ENCODE data around the gene CYBC1.
"Not testable (repeated sequence)": the region's sequence is repeated elsewhere in the genome, so short reads cannot be mapped to it uniquely, and the experiment has no call there.

The CYBC1 gene

DNA sequence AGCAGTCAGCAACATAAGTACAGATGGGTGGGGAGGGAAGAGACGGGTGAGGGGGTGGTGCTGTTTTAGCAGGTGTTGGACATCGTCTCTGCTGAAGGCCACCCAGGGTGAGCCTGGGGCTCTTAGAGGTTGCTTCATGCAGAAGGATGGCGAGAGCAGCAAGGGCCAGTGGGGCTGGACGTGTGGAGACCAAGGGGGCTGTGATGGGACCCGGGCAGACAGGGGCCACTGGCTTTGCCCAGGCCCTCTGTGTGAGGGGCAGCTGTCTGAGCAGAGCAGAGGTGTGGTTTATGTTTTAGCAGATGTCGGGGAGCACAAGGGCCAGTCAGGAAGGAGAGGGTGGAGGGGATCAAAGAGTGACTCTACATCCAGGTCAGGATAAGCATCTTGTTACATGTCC, 12.8 kb upstream of the CYBC1 start:
- TF ChIP-seq, protein P1, sequence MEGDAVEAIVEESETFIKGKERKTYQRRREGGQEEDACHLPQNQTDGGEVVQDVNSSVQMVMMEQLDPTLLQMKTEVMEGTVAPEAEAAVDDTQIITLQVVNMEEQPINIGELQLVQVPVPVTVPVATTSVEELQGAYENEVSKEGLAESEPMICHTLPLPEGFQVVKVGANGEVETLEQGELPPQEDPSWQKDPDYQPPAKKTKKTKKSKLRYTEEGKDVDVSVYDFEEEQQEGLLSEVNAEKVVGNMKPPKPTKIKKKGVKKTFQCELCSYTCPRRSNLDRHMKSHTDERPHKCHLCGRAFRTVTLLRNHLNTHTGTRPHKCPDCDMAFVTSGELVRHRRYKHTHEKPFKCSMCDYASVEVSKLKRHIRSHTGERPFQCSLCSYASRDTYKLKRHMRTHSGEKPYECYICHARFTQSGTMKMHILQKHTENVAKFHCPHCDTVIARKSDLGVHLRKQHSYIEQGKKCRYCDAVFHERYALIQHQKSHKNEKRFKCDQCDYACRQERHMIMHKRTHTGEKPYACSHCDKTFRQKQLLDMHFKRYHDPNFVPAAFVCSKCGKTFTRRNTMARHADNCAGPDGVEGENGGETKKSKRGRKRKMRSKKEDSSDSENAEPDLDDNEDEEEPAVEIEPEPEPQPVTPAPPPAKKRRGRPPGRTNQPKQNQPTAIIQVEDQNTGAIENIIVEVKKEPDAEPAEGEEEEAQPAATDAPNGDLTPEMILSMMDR (IDR thresholded peaks at IDR 0.05; ENCODE audit: low read depth, low read length): no peak
- H3K4me3 ChIP-seq (ENCODE audit: low read depth, low read length): no peak overlapping the region

- TF ChIP-seq, protein P1 (IDR thresholded peaks at IDR 0.05; ENCODE audit: low read depth, low read length): no peak
- H3K4me3 ChIP-seq (ENCODE audit: low read depth, low read length): no peak overlapping the region
Observed at GRCh38 chr17:82461827-82462524, 11.4 kb upstream of the CYBC1 start.

GRCh38 chr17:82459936-82460335, 9.4 kb upstream of the CYBC1 start:
- H3K4me3 ChIP-seq (ENCODE audit: low read depth, low read length): not testable (repeated sequence)

DNA sequence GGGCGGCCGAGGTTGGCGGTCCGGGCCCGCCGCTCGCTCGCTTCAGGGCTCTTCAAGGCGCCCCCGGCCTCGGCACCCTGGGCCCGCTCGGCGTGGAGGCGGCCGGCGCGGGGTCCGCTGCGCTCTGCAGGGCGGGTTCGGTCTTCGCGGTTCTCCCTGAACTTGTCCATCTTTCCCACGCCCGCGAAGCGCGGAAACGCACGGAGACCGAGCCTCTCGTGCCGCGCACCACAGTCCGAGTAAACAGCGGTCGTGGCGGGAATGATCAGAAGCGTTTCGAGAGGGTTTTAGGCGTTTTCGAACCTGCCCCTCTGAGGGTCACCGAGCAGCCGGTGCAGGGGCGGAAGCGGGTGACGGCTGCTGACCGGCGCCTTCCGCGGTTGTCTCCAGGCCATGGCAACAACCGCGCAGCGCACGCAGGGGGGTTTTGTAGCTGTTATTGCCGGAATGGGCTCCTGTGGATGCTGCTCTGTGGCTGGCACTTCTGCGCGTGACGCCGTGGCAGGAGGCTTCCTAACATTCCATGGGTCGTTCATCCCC, 8.4 kb upstream of the CYBC1 start:
- TF ChIP-seq, protein P1 (IDR thresholded peaks at IDR 0.05; ENCODE audit: low read depth, low read length): no peak
- H3K4me3 ChIP-seq (ENCODE audit: low read depth, low read length): peak overlapping the region; percentile 85

DNA sequence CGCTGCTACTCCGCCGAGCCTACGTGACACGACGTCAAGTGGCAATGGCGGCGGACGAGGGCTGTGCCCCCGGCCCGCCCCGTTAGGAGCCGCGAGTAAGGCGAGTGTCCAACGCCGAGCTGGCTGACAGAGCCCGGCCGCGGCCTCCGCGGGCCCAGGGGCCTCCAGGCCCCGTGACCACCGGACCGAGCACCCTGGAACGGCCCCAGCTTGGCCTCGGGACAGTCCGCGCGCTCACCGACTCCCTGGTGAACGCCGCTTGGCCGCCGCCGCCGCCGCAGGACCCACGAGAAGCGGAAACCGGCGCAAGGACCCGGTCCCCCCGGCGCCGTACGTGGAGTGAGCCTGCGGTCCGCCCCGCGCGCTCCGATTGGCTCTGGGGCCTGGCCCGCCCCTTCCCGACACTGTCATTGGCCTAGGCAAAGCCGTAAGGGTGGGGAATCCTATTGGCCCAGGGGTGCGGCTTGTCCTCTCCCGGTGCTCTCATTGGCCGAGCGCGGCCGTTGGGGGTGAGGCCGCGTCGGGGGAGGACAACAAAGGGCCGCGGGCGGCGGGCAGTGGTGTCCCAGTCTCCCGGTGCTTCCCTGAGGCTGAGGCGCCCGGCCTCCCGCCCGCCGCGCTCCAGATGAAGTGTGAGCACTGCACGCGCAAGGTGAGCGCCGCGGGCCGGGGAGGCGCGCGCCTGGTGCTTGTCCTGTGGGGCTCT, 7.8 kb upstream of the CYBC1 start, which contains the start of gene NARF:
Gene NARF, plus strand, starts transcription at position 563 of the 706 bp plus-strand sequence. Its CDS starts 63 bp downstream, at position 626.
- H3K4me3 ChIP-seq (ENCODE audit: low read depth, low read length): peak within 1 kb of the TSS; percentile 85
- TF ChIP-seq, protein P1 (IDR thresholded peaks at IDR 0.05; ENCODE audit: low read depth, low read length): no peak

GRCh38 chr17:82457929-82458178, 7.3 kb upstream of the CYBC1 start:
- TF ChIP-seq, protein P1 (IDR thresholded peaks at IDR 0.05; ENCODE audit: low read depth, low read length): no peak
- peak overlapping the region; percentile 85 for H3K4me3 ChIP-seq (ENCODE audit: low read depth, low read length)

- TF ChIP-seq, protein P1 (IDR thresholded peaks at IDR 0.05; ENCODE audit: low read depth, low read length): no peak
- peak overlapping the region; percentile 85 for H3K4me3 ChIP-seq (ENCODE audit: low read depth, low read length)
Observed at GRCh38 chr17:82457073-82457928, 6.7 kb upstream of the CYBC1 start.

DNA sequence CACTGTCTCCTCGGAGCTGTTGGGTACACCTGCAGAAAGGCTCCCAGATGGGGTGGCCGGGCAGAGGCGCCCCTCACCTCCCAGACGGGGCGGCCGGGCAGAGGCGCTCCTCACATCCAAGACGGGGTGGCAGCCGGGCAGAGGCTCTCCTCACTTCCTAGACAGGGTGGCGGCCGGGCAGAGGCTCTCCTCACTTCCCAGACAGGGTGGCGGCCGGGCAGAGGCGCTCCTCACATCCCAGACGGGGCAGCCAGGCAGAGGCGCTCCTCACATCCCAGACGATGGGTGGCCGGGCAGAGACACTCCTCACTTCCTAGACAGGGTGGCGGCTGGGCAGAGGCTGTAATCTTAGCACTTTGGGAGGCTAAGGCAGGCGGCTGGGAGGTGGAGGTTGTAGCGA, 3.2 kb upstream of the CYBC1 start:
- H3K4me3 ChIP-seq (ENCODE audit: low read depth, low read length): not testable (repeated sequence)

GRCh38 chr17:82453151-82453550, 2.6 kb upstream of the CYBC1 start:
- H3K4me3 ChIP-seq (ENCODE audit: low read depth, low read length): not testable (repeated sequence)

Data from WI38 (cell line).